VCaP (cell line): ENCODE measurements around the gene TNFAIP8.
A peak's percentile ranks its signal among the peaks of the same experiment; 100 is the strongest.
"Not testable (repeated sequence)": the region's sequence is repeated elsewhere in the genome, so short reads cannot be mapped to it uniquely, and the experiment has no call there.

Experiments
- H3K27ac ChIP-seq: fragments of 450-650 bp; 2 replicates; pipeline ENCODE4 v1.5.1; 2017
- TF ChIP-seq, protein P1 (sequence below): fragments of 450-650 bp; conservative IDR thresholded peaks from 2 replicates; pipeline ENCODE4 v1.5.1; 2017; ENCODE audit warnings: mild to moderate bottlenecking, moderate library complexity

Gene TNFAIP8

GRCh38 chr5:119406551-119407110 is 50.8 kb downstream of the TNFAIP8 start:
- no peak overlapping the region for H3K27ac ChIP-seq
- TF ChIP-seq, protein P1, sequence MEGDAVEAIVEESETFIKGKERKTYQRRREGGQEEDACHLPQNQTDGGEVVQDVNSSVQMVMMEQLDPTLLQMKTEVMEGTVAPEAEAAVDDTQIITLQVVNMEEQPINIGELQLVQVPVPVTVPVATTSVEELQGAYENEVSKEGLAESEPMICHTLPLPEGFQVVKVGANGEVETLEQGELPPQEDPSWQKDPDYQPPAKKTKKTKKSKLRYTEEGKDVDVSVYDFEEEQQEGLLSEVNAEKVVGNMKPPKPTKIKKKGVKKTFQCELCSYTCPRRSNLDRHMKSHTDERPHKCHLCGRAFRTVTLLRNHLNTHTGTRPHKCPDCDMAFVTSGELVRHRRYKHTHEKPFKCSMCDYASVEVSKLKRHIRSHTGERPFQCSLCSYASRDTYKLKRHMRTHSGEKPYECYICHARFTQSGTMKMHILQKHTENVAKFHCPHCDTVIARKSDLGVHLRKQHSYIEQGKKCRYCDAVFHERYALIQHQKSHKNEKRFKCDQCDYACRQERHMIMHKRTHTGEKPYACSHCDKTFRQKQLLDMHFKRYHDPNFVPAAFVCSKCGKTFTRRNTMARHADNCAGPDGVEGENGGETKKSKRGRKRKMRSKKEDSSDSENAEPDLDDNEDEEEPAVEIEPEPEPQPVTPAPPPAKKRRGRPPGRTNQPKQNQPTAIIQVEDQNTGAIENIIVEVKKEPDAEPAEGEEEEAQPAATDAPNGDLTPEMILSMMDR, result no peak

DNA sequence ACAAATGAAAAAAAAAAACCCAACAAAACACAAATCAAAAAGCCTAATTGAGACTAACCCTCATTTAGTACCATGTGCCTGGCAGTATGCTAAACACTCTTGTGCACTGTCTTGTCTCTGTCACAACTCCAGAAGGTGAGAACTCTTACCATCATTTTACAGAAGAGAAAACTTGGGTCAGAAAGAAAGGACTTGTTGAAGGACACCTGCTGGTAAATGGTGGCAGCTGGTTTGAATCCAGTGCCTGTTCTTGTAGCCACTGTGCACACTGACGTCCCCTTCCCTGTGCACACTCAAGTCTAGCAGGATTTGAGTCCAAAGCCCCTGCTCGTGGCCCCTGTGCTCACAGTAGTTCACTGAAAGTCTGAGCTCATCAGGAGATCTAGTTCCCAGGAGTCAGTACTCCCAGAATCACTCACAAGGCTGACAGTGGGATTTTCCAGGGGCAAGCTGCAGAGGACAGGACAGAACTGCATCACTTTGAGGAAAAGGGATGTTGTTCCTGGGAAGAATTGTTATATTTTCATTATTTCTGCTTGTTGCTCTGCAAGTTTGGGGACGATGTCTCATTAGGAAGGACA is 53.5 kb downstream of the TNFAIP8 start:
- H3K27ac ChIP-seq, result no peak overlapping the region
- TF ChIP-seq, protein P1, result no peak

DNA sequence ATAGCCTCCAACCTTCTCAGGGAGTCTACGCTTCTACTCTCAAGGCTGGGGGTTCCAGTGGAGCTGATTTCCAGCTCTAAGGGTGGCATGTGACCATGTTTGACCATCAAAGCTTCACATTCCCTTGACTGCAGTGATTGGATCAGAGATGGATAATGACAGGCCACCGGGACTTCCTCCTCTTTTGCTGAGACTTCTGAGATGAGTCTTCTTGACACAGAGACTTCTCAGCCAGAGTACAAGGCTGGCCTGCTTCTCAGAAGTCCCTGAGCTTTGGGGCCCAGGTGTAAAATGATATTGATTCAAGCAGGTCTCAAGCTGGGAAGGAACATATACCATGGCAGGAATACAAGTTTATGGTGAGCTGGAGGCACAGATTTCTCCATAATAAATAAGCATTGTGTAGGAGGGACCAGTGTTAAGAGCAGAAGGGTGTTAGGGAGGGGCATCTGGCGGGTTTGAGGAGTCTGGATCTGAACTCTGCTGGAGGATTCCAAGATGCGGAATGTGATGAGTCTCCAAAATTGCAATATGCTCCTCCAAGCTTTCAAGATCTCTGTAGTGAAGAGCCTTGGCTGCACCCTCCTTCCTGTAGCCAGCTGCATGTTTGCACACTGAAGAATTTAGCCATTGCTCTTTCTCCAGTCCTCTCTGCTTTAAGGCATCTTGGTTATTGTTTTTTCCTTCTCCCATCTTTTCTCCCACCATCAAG is 54.8 kb downstream of the TNFAIP8 start:
- TF ChIP-seq, protein P1, result no peak
- H3K27ac ChIP-seq, result no peak overlapping the region

GRCh38 chr5:119411361-119412278 is 55.8 kb downstream of the TNFAIP8 start:
- TF ChIP-seq, protein P1, result peak; percentile 88
- peak overlapping the region; percentile 57 for H3K27ac ChIP-seq

- TF ChIP-seq, protein P1, result peak; percentile 28
- peak overlapping the region; percentile 57 for H3K27ac ChIP-seq
Observed at GRCh38 chr5:119412279-119413227, 56.7 kb downstream of the TNFAIP8 start.

GRCh38 chr5:119414124-119414734 is 58.4 kb downstream of the TNFAIP8 start:
- not testable (repeated sequence) for H3K27ac ChIP-seq
